ENCODE measurements around the gene STK11IP. TPM values are rescaled to one million over a fixed set of nuclear protein-coding genes. Genes with fewer than 3 reads are reported as not detected.

STK11IP gene
- total RNA-seq, 4 donors from 2014 or later: 12.3 to 21.3 (median 14.4) TPM

DNA sequence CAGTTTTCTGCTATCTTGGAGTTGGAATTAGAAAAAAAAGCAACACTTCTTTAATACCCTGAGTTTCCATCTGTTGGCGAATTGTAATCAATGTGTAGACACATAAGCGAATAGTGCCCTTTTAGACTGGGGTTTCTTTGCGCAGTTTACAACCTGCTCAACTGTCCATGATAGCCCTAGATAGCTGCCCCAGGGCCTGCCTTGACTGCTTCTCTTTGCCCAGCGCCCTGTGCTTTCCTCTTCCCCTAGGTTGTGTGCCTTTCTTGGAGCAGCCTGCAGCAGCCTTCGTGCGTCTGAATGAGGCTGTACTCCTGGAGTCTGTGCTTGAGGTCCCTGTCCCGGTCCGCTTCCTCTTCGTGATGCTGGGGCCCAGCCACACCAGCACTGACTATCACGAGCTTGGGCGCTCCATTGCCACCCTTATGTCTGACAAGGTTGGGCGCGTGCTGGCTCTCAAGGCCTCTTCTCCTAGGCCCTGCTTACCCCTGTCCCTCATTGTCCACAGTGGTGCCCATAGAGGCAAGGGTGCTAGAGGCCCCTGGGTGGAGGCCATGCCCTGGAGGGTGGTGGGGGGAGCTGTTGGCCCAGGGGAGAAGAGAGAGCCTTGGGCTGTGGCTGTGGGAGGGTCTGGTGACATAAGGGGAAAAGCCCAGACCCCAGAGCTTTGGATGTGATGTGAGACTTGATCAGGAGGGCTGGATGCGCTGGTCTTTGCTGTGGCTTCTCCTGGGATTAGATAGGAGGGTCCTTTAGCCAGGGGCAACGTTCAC, 36.7 kb downstream of the STK11IP start:
- H3K4me1 ChIP-seq: no peaks in the 10 kb centered on the region
- intact Hi-C loops (cut with DNase I): no loop called here
- no peak overlapping the region for H3K4me3 ChIP-seq
- no peaks in the 10 kb centered on the region for H3K9me3 ChIP-seq
- H3K27ac ChIP-seq: no peak overlapping the region
- TF ChIP-seq, protein P1, sequence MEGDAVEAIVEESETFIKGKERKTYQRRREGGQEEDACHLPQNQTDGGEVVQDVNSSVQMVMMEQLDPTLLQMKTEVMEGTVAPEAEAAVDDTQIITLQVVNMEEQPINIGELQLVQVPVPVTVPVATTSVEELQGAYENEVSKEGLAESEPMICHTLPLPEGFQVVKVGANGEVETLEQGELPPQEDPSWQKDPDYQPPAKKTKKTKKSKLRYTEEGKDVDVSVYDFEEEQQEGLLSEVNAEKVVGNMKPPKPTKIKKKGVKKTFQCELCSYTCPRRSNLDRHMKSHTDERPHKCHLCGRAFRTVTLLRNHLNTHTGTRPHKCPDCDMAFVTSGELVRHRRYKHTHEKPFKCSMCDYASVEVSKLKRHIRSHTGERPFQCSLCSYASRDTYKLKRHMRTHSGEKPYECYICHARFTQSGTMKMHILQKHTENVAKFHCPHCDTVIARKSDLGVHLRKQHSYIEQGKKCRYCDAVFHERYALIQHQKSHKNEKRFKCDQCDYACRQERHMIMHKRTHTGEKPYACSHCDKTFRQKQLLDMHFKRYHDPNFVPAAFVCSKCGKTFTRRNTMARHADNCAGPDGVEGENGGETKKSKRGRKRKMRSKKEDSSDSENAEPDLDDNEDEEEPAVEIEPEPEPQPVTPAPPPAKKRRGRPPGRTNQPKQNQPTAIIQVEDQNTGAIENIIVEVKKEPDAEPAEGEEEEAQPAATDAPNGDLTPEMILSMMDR (IDR thresholded peaks at IDR 0.05): no peak
- TF ChIP-seq POLR2A (IDR thresholded peaks at IDR 0.05): no peak
- peaks cover 0 to 3% (median 0%) of the 10 kb centered on the region in 4 donors for H3K27me3 ChIP-seq
- DNase-seq: no peak
- H3K36me3 ChIP-seq: no peaks in the 10 kb centered on the region
- 82 to 89% methylated on average over 8 to 13 of the region's 15 CpGs for WGBS, 2 donors

DNA sequence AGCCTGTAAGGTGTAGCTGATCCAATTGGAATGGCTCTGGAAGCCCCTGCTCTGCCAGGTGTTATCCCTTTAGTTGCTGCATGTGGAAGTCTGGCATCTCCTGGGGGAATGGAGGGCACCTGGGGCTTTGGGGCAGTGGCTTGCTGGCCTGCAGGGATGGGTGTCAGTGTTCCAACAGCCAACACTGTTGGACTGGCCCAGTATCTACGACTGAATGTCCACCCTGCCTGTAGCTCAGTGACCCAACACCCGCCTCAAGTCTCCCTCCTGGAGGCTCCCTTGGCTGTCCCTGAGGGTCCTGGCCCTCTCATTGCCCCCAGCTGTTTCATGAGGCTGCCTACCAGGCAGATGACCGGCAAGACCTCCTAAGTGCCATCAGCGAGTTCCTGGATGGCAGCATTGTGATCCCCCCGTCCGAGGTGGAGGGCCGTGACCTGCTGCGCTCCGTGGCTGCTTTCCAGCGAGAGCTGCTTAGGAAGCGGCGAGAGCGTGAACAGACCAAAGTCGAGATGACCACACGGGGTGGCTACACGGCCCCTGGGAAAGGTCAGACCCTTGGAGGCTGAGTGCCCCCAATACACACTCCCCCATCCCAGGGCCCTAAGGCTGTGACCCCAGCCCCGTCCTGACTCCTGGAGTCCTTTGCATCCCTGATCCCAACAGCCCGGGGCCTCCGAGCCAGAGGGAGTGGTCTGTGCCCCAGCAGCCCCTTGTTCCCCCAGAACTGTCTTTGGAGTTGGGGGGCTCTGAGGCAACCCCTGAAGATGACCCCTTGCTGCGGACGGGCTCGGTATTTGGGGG, 37.5 kb downstream of the STK11IP start:
- WGBS, 2 donors: 80 to 82% methylated on average over 3 to 8 of the region's 22 CpGs
- Histone ChIP-seq H3K9me3 (no peaks in the 10 kb centered on the region), H3K4me1 (no peaks in the 10 kb centered on the region), H3K27ac (no peak overlapping the region), H3K27me3 (no peaks in the 10 kb centered on the region), H3K4me3 (no peak overlapping the region), H3K36me3 (no peaks in the 10 kb centered on the region)
- TF ChIP-seq, protein P1 (IDR thresholded peaks at IDR 0.05): no peak
- no peak for TF ChIP-seq POLR2A (IDR thresholded peaks at IDR 0.05)
- intact Hi-C loops (cut with DNase I): no loop called here
- no peak for DNase-seq

DNA sequence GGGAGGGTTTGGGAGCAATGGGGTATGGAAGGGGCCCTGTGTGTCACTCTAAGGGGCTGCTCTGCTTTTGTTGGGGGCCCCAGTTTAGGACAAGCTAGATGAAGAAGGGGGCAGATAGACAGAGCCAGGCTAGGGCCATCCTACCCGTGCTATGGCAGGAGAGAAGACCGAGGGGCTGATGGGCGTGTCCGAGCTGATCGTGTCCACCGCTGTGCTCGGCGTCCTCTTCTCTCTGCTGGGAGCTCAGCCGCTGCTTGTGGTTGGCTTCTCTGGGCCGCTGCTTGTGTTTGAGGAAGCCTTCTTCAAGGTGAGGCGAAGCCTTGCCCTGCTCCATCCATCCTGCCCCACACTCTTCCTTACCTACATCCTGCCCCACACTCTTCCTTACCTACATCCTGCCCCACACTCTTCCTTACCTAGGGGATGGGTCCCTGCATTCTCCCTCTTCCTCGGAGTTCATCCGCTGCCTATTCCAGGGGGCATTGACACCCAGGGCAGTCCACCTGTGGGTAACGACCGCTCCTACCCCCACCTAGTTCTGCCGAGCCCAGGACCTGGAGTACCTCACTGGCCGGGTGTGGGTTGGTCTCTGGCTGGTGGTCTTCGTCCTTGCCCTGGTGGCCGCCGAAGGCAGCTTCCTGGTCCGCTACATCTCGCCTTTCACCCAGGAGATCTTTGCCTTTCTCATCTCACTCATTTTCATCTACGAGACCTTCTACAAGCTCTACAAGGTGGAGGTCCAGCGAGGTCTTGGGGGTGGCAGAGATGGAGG, 38.7 kb downstream of the STK11IP start:
- 84 to 93% methylated on average over 20 to 22 of the region's 24 CpGs for WGBS, 2 donors
- Histone ChIP-seq H3K9me3 (no peaks in the 10 kb centered on the region), H3K4me1 (no peaks in the 10 kb centered on the region), H3K36me3 (no peaks in the 10 kb centered on the region), H3K27me3 (no peaks in the 10 kb centered on the region), H3K4me3 (no peak overlapping the region), H3K27ac (no peak overlapping the region)
- DNase-seq: no peak
- TF ChIP-seq POLR2A (IDR thresholded peaks at IDR 0.05): no peak
- TF ChIP-seq, protein P1 (IDR thresholded peaks at IDR 0.05): no peak
- intact Hi-C loops (cut with DNase I): no loop called here

DNA sequence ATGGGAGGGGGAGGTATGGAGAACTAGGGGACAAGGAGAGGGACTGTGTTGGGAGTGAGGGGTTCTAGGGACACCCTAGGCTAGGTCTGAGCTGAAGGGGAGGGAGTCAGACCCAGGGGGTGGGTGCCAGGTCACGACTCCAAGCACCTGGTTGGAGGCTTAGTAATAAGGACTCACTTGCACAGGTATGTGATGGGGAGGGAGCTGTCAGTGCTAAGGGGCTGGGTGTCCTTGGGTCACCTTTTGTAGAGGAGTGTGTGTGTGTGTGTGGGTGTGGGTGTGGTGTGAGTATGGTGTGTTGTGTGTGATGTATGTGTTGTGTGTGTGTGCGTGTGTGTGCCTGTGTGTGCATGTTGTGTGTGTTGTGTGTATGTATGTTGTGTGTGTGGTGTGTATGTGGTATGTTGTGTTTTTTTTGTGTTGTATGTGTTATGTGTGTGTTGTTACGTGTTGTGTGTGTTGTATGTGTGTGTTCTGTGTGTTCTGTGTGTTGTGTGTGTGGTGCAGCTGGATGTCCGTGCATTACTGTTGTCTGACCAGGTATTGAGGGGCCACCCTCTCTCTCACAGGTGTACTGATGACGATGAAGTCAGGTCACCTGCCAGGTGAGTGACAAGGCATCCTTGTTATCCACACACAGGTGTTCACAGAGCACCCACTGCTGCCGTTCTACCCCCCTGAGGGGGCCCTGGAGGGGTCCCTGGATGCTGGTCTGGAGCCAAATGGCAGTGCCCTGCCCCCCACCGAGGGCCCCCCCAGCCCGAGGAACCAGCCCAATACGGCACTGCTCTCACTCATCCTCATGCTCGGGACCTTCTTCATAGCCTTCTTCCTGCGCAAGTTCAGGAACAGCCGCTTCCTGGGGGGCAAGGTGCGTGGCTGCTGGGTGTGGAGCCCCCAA, 39.5 kb downstream of the STK11IP start:
- no peak overlapping the region for H3K27ac ChIP-seq
- H3K4me1 ChIP-seq: peaks cover 0 to 4% (median 2%) of the 10 kb centered on the region in 3 donors
- H3K27me3 ChIP-seq: no peaks in the 10 kb centered on the region
- intact Hi-C loops (cut with DNase I): no loop called here
- H3K4me3 ChIP-seq: no peak overlapping the region
- no peak for DNase-seq
- H3K36me3 ChIP-seq: no peaks in the 10 kb centered on the region
- TF ChIP-seq, protein P1 (IDR thresholded peaks at IDR 0.05): no peak
- TF ChIP-seq POLR2A (IDR thresholded peaks at IDR 0.05): no peak
- 65 to 70% methylated on average over 6 to 9 of the region's 13 CpGs for WGBS, 2 donors
- H3K9me3 ChIP-seq: no peaks in the 10 kb centered on the region

Data from esophagus squamous epithelium (tissue), 5 donors.